Measurements from ENCODE around the gene RBX1. TPM values are rescaled to one million over a fixed set of nuclear protein-coding genes. Genes with fewer than 3 reads are reported as not detected.

RBX1 gene
- total and polyA plus RNA-seq, 2 of the 8 experiments (the other 6 are each of a cell fraction or from before 2014, with no cell fraction given): 76.5 to 119 TPM

DNA sequence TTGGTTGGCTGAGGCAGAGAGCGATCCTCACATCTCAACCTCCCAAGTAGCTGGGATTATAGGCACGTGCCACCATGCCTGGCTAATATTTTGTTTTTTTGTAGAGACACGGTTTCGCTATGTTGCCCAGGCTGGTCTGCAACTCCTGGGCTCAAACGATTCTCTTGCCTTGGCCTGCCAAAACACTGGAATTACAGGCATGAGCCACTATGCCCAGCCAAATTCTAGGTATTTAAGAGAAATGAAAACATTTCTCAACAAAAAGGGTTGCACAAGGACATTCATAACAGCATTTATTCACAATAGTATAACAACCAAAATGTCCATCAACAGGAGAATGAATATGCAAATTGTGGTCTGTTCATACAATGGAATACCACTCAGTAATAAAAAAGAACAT lies 31.7 kb upstream of the RBX1 start (continued):
- no peak for TF ChIP-seq USF2 (IDR thresholded peaks at IDR 0.05; ENCODE audit: low read length)
- TF ChIP-seq KDM5A (IDR thresholded peaks at IDR 0.05; ENCODE audit: low read length): no peak
- no peak for TF ChIP-seq POLR2AphosphoS5 (IDR thresholded peaks at IDR 0.05; ENCODE audit: low read depth, low read length)
